ENCODE results near the gene UGT1A9.

DNA sequence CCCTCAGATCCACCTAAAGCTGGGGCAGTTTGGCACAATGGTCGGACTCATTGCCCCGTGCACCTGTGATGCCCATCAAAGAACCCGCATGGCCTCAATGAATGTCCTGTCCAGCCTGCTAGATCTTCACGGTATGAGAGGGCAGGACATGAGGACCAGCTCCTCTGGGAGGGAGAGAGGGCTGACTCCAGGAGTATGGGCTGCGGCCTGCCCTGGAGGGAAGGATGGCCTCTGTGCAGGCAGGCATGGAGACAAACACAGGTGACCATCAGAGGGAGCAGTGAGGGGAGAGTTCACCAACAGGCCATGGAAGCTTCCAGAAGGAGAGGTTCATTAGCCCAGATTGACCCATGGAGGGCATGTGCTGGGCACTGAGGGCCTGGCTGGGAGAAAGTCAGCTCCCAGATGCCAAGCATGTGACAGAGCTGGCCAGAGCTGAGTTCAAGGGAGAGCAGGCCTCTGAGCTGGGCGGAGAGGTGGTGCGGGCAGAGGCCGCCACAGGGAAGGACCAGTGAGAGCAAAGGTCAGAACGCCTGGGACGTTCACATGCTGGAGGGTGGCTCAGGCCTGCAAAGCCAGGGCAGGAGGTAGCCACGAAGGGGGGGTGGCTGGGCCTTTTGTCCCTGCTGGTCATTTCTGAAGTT lies 146.4 kb downstream of the UGT1A9 start:
- TF ChIP-seq, protein P1, sequence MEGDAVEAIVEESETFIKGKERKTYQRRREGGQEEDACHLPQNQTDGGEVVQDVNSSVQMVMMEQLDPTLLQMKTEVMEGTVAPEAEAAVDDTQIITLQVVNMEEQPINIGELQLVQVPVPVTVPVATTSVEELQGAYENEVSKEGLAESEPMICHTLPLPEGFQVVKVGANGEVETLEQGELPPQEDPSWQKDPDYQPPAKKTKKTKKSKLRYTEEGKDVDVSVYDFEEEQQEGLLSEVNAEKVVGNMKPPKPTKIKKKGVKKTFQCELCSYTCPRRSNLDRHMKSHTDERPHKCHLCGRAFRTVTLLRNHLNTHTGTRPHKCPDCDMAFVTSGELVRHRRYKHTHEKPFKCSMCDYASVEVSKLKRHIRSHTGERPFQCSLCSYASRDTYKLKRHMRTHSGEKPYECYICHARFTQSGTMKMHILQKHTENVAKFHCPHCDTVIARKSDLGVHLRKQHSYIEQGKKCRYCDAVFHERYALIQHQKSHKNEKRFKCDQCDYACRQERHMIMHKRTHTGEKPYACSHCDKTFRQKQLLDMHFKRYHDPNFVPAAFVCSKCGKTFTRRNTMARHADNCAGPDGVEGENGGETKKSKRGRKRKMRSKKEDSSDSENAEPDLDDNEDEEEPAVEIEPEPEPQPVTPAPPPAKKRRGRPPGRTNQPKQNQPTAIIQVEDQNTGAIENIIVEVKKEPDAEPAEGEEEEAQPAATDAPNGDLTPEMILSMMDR (IDR thresholded peaks at IDR 0.05; ENCODE audit: low read depth, low read length, poor library complexity, severe bottlenecking), result no peak
- TF ChIP-seq EZH2phosphoT487 (IDR thresholded peaks at IDR 0.05; ENCODE audit: borderline replicate concordance, low read length), result no peak
